Endothelial cell of umbilical vein (primary cell): ENCODE results near the gene METRNL. TPM values are rescaled to one million over a fixed set of nuclear protein-coding genes. Genes with fewer than 3 reads are reported as not detected.

Experiments
- BruUV-seq: library from RNA; stranded (reverse); fragments of 400-500 nt; replicated peaks from 2 replicates; lab custom pipeline; 2021; lab: Mats Ljungman, UMichigan
- CTCF ChIA-PET: fragments of 300-600, 350-600 bp; sonication (Branson Sonifier 250); formaldehyde crosslinking; loops from one replicate; lab custom pipeline; 2021; ENCODE audit warnings: antibody characterized with exemption, inconsistent platforms; lab: Charles Lee
- POLR2A ChIA-PET: fragments of 300-600, 350-600 bp; sonication (Branson Sonifier 250); formaldehyde crosslinking; loops from one replicate; lab custom pipeline; 2021; ENCODE audit warnings: antibody characterized with exemption, inconsistent platforms; lab: Charles Lee
- DNase-seq: peaks from one replicate; pipeline ENCODE4 v3.0.0-alpha.2; 2011; ENCODE audit warnings: low read depth, low spot score
- FAIRE-seq: peaks from 2 replicates; lab custom pipeline; 2011; peaks lifted over from hg19 to GRCh38; lab: Jason Lieb, UNC
- H2AFZ ChIP-seq: 2 replicates; pipeline ENCODE4 v1.6.0; 2012; ENCODE audit warnings: low read depth, low read length, control low read depth, inconsistent platforms
- H3K27ac ChIP-seq: 2 replicates; pipeline ENCODE4 v1.5.1; 2011; ENCODE audit warnings: low read depth, mild to moderate bottlenecking, control low read depth, low read length, moderate library complexity; ENCODE audit not compliant: insufficient read depth
- H3K27me3 ChIP-seq, 2 experiments: 2 replicates each; pipeline versions ENCODE4 v1.6.0 to v1.6.1; 2011; ENCODE audit warnings: low read length in 2 of 2, mixed read lengths in 1 of 2; ENCODE audit not compliant: control insufficient read depth in 2 of 2, insufficient read depth in 2 of 2
- H3K36me3 ChIP-seq, 2 experiments: 2 replicates in 1 of 2; 3 replicates in 1 of 2; pipeline ENCODE4 v1.5.1; 2011; ENCODE audit warnings: low read length in 2 of 2, mild to moderate bottlenecking in 1 of 2, moderate library complexity in 1 of 2; ENCODE audit not compliant: control insufficient read depth in 2 of 2, insufficient read depth in 2 of 2; ENCODE audit errors: extremely low read depth in 1 of 2
- H3K4me1 ChIP-seq: 3 replicates; pipeline ENCODE4 v1.5.1; 2011; ENCODE audit warnings: mild to moderate bottlenecking, low read length; ENCODE audit not compliant: control insufficient read depth, insufficient read depth; ENCODE audit errors: extremely low read depth
- H3K4me2 ChIP-seq: 2 replicates; pipeline ENCODE4 v1.6.1; 2011; ENCODE audit warnings: low read length, control low read depth, mixed read lengths; ENCODE audit not compliant: insufficient read depth
- H3K4me3 ChIP-seq, 3 experiments: fragments of 200-600 bp in 1 of 3; sonication (generic), shearing (Covaris generic) in 1 of 3; replicated peaks in 1 of 3; 2 replicates each; pipeline ENCODE4 v1.5.1; 2011 to 2016; ENCODE audit warnings: control low read depth in 3 of 3, low read length in 3 of 3, mild to moderate bottlenecking in 2 of 3, inconsistent platforms in 1 of 3, low read depth in 1 of 3, moderate library complexity in 1 of 3; ENCODE audit not compliant: insufficient read depth in 1 of 3
- H3K79me2 ChIP-seq: 2 replicates; pipeline ENCODE4 v1.6.0; 2012; ENCODE audit warnings: low read length, inconsistent platforms; ENCODE audit not compliant: control insufficient read depth, insufficient read depth
- H3K9ac ChIP-seq: replicated peaks from 2 replicates; pipeline ENCODE3; 2011; ENCODE audit warnings: low read length, control low read depth; ENCODE audit not compliant: insufficient read depth; ENCODE audit errors: extremely low read depth
- H3K9me1 ChIP-seq: replicated peaks from 3 replicates; pipeline ENCODE4 v1.6.0; 2011; ENCODE audit warnings: mild to moderate bottlenecking, low read length; ENCODE audit not compliant: control insufficient read depth, insufficient read depth; ENCODE audit errors: extremely low read depth
- H3K9me3 ChIP-seq: replicated peaks from 2 replicates; pipeline ENCODE4 v1.5.1; 2012; ENCODE audit warnings: low read length, inconsistent platforms; ENCODE audit not compliant: control insufficient read depth, insufficient read depth
- H4K20me1 ChIP-seq: replicated peaks from 2 replicates; pipeline ENCODE3; 2011; ENCODE audit warnings: mild to moderate bottlenecking, low read length; ENCODE audit not compliant: control insufficient read depth, insufficient read depth; ENCODE audit errors: extremely low read depth
- EZH2 ChIP-seq: IDR thresholded peaks from 2 replicates; pipeline ENCODE4 v1.6.1; 2012; ENCODE audit warnings: borderline replicate concordance, low read depth, mild to moderate bottlenecking, moderate library complexity, low read length, inconsistent platforms; ENCODE audit not compliant: severe bottlenecking
- FOS ChIP-seq: IDR thresholded peaks from 2 replicates; pipeline ENCODE4 v1.6.1; 2011; ENCODE audit warnings: mild to moderate bottlenecking, low read length, moderate library complexity, borderline replicate concordance; ENCODE audit not compliant: insufficient read depth
- GATA2 ChIP-seq: IDR thresholded peaks from 2 replicates; pipeline ENCODE4 v1.7.0; 2011; ENCODE audit warnings: low read depth, mild to moderate bottlenecking, moderate library complexity, mixed read lengths, low read length; ENCODE audit not compliant: insufficient read length, insufficient read depth
- JUN ChIP-seq: IDR thresholded peaks from 2 replicates; pipeline ENCODE4 v1.6.1; 2011; ENCODE audit warnings: borderline replicate concordance, low read depth; ENCODE audit not compliant: insufficient read length, insufficient read depth
- MYC ChIP-seq: IDR thresholded peaks from one replicate; pipeline ENCODE4 v1.6.1; 2011; ENCODE audit warnings: mild to moderate bottlenecking, low read depth, low read length
- POLR2A ChIP-seq: IDR thresholded peaks from 2 replicates; pipeline ENCODE4 v1.6.1; 2012; ENCODE audit warnings: low read depth, mild to moderate bottlenecking, control low read depth, low read length
- POLR2AphosphoS5 ChIP-seq: IDR thresholded peaks from 2 replicates; pipeline ENCODE4 v1.6.1; 2012; ENCODE audit warnings: low read depth, mild to moderate bottlenecking, control low read depth, low read length, moderate library complexity; ENCODE audit not compliant: insufficient read depth
- dilution Hi-C: fragments of 300-500 bp; cut with MboI; formaldehyde crosslinking; loops from one replicate; pipeline ENCODE4 v1.15.0; 2019; ENCODE audit warnings: low sequenced_read_pairs; ENCODE audit not compliant: extremely low pct_ligation_motif_present
- intact Hi-C: fragments of 100-400 bp; cut with micrococcal nuclease; formaldehyde crosslinking; loops from one replicate; pipeline ENCODE4 v1.10.0; 2022
- polyA plus RNA-seq, 4 experiments: library from polyadenylated mRNA; depleted of rRNA in 3 of 4; stranded (reverse) in 3 of 4; unstranded in 1 of 4; fragments of >200 nt; gene quantifications; 2 replicates each; pipeline versions ENCODE4 v1.2.1 to v1.2.3, GENCODE V29; 2011 to 2012; ENCODE audit warnings: missing spikeins in 1 of 4
- total RNA-seq: library from RNA; stranded (reverse); gene quantifications from 2 replicates; pipeline ENCODE4 v1.2.3, GENCODE V29; 2021
- TF ChIP-seq, protein P1 (sequence below): IDR thresholded peaks from 2 replicates; pipeline ENCODE4 v1.6.1; 2011; ENCODE audit not compliant: insufficient read depth, insufficient read length
- TF ChIP-seq, protein P2 (sequence below), 2 donors: IDR thresholded peaks; 1 replicate in 1 of 2; 2 replicates in 1 of 2; pipeline ENCODE4 v1.5.1; 2011; ENCODE audit warnings: low read length in 2 of 2, mild to moderate bottlenecking in 2 of 2, moderate library complexity in 2 of 2, control low read depth in 1 of 2, inconsistent platforms in 1 of 2, low read depth in 1 of 2; ENCODE audit not compliant: insufficient read depth in 1 of 2; ENCODE audit errors: extremely low read depth in 1 of 2

The METRNL gene
- total and polyA plus RNA-seq, 2 donors (not counting 3 experiments of a cell fraction or from before 2014, with no cell fraction given), result 29.5 to 54.4 TPM

DNA sequence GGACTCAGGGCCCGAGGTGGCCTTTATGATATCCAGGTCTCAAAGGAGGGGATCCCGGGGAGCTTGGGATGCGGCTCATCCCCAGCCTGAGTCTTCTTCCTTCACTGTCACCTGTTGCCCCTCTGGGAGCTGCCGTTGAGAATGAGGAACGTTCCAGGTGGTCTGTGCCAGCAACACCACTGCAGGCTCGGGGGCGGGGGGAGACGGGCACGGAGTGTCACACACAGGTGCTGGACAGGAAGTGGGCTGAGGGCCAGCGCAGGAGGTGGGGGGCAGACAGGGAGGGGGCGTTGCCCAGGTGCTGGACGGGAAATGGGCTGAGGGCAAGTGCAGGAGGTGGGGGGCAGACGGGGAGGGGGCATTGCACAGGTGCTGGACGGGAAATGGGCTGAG is 28.2 kb downstream of the METRNL start:
- DNase-seq, result no peak
- no peak for FAIRE-seq
- no peak overlapping the region for H3K4me2 ChIP-seq
- BruUV-seq, result no TSS peak
- no peak overlapping the region for H3K9ac ChIP-seq
- dilution Hi-C loops, result no loop called here
- ChIA-PET CTCF (no interaction called here), POLR2A (no interaction called here)
- no peak overlapping the region for H2AFZ ChIP-seq
- TF ChIP-seq POLR2A (no peak), POLR2AphosphoS5 (no peak)
- no peaks in the 10 kb centered on the region for H3K27me3 ChIP-seq
- H3K4me1 ChIP-seq, result peaks cover 29% of the 10 kb centered on the region
- no peak overlapping the region for H3K27ac ChIP-seq
- H3K4me3 ChIP-seq, result no peak overlapping the region
- no peaks in the 10 kb centered on the region for H3K9me3 ChIP-seq
- intact Hi-C loops, result loop anchor here (2.0 kb wide), 1 partner anchor 57 kb away; no protein-coding TSS in a partner anchor
- H3K36me3 ChIP-seq, result no peaks in the 10 kb centered on the region
- H4K20me1 ChIP-seq, result no peaks in the 10 kb centered on the region
- H3K9me1 ChIP-seq, result no peaks in the 10 kb centered on the region
- no peaks in the 10 kb centered on the region for H3K79me2 ChIP-seq

DNA sequence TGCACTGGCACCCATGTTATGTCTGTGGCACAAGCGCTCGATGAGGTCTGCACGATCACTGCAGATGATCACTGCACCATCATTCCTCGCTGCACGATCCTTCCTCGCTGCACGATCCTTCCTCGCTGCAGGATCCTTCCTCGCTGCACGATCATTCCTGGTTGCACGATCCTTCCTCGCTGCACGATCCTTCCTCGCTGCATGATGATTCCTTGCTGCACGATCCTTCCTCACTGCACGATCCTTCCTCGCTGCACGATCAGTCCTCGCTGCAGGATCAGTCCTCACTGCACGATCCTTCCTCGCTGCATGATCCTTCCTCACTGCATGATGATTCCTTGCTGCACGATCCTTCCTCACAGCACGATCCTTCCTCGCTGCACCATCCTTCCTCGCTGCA is 29.3 kb downstream of the METRNL start:
- no peaks in the 10 kb centered on the region for H3K79me2 ChIP-seq
- DNase-seq (no peak), FAIRE-seq (no peak)
- TF ChIP-seq GATA2 (no peak), MYC (no peak), JUN (no peak), FOS (no peak), EZH2 (no peak), POLR2A (no peak), POLR2AphosphoS5 (no peak)
- TF ChIP-seq, protein P1, sequence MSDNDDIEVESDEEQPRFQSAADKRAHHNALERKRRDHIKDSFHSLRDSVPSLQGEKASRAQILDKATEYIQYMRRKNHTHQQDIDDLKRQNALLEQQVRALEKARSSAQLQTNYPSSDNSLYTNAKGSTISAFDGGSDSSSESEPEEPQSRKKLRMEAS, result no peak
- TF ChIP-seq, protein P2, sequence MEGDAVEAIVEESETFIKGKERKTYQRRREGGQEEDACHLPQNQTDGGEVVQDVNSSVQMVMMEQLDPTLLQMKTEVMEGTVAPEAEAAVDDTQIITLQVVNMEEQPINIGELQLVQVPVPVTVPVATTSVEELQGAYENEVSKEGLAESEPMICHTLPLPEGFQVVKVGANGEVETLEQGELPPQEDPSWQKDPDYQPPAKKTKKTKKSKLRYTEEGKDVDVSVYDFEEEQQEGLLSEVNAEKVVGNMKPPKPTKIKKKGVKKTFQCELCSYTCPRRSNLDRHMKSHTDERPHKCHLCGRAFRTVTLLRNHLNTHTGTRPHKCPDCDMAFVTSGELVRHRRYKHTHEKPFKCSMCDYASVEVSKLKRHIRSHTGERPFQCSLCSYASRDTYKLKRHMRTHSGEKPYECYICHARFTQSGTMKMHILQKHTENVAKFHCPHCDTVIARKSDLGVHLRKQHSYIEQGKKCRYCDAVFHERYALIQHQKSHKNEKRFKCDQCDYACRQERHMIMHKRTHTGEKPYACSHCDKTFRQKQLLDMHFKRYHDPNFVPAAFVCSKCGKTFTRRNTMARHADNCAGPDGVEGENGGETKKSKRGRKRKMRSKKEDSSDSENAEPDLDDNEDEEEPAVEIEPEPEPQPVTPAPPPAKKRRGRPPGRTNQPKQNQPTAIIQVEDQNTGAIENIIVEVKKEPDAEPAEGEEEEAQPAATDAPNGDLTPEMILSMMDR (IDR thresholded peaks at IDR 0.05; ENCODE audit: extremely low read depth in 1 of 2, insufficient read depth in 1 of 2, low read depth in 1 of 2, low read length in 2 of 2), result no peak
- H3K9ac ChIP-seq, result no peak overlapping the region
- H3K4me1 ChIP-seq, result peaks cover 29% of the 10 kb centered on the region
- BruUV-seq, result no TSS peak
- H3K27ac ChIP-seq, result no peak overlapping the region
- no peaks in the 10 kb centered on the region for H3K9me1 ChIP-seq
- H4K20me1 ChIP-seq, result no peaks in the 10 kb centered on the region
- no peaks in the 10 kb centered on the region for H3K27me3 ChIP-seq
- H3K4me2 ChIP-seq, result no peak overlapping the region
- no peak overlapping the region for H3K4me3 ChIP-seq
- H3K36me3 ChIP-seq, result no peaks in the 10 kb centered on the region
- H2AFZ ChIP-seq, result no peak overlapping the region
- dilution Hi-C loops, result no loop called here
- H3K9me3 ChIP-seq, result no peaks in the 10 kb centered on the region
- CTCF ChIA-PET, result no interaction called here
- intact Hi-C loops, result loop anchor here (2.0 kb wide), 1 partner anchor 58 kb away; no protein-coding TSS in a partner anchor
- POLR2A ChIA-PET, result interaction anchor here (0.6 kb wide), 1 partner anchor 832 kb away, joined by 3 read pairs; no protein-coding TSS in a partner anchor
